ENCODE data around the gene CDH5.

GRCh38 chr16:66367968-66368891 is 1.7 kb downstream of the CDH5 start:
- TF ChIP-seq EZH2 (IDR thresholded peaks at IDR 0.05; ENCODE audit: low read length, unreplicated experiment) (no peak), EZH2phosphoT487 (IDR thresholded peaks at IDR 0.05; ENCODE audit: borderline replicate concordance, low read length) (no peak)

All from PC-3 (cell line).